DND-41 (cell line): ENCODE results near the gene SLC9A7.

Experiments
- CTCF ChIP-seq: IDR thresholded peaks from 2 replicates; pipeline ENCODE4 v1.5.1; 2012; ENCODE audit warnings: borderline replicate concordance, low read length, moderate library complexity, mild to moderate bottlenecking; ENCODE audit not compliant: poor library complexity, severe bottlenecking; ENCODE audit errors: extremely low read depth
- EZH2 ChIP-seq: IDR thresholded peaks from 3 replicates; pipeline ENCODE4 v1.6.1; 2012; ENCODE audit warnings: borderline replicate concordance, low read depth, mild to moderate bottlenecking, moderate library complexity, low read length, inconsistent platforms; ENCODE audit not compliant: severe bottlenecking

DNA sequence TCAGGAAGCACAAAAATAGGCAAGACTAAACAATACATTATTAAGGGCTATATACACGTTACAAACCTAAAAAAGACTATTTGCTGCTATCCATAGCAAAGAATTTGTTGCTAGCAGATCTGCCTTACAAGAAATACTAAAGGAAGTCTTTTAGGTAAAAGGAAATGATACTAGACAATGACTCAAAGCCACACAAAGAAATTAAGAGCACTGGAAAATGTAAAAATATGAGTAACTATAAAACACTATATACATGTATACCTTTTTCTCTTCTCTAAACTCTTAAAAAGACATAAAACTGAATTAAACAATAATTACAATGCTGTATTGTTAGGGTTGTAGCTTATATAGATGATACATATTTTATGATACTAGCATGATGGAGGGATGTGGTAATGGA is 25.7 kb downstream of the SLC9A7 start:
- no peak for TF ChIP-seq EZH2
- no peak for TF ChIP-seq CTCF
